22Rv1 (cell line): ENCODE results near the gene BTG1.

Experiments
- H3K27ac ChIP-seq: fragments of 450-650 bp; 2 replicates; pipeline ENCODE4 v1.5.1; 2017
- ZFX ChIP-seq: fragments of 450-650 bp; IDR thresholded peaks from 2 replicates; pipeline ENCODE4 v1.6.1; 2017; ENCODE audit warnings: antibody characterized with exemption, borderline replicate concordance
- TF ChIP-seq, protein P1 (sequence below): fragments of 450-650 bp; IDR thresholded peaks from 2 replicates; pipeline ENCODE4 v1.5.1; 2017; ENCODE audit warnings: mild to moderate bottlenecking

The BTG1 gene

DNA sequence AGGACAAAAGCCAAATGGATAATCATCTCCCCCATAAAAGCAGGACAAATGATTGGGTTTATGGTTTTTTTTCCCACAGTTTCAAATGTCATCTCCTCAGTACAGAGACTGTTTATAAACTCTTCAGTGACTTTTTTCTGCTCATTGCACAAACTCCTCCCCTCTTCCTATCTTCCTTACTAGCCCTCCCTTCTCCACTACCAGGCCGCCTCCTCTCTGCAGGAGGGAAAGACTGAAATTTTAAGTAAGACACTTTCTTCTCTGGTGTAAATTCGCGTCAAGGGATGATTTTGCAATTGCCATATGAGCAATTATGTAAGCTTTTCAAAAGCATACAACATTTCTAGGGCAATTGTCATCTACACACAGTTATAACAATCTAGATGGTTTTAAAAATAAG, 37.0 kb downstream of the BTG1 start:
- TF ChIP-seq, protein P1, sequence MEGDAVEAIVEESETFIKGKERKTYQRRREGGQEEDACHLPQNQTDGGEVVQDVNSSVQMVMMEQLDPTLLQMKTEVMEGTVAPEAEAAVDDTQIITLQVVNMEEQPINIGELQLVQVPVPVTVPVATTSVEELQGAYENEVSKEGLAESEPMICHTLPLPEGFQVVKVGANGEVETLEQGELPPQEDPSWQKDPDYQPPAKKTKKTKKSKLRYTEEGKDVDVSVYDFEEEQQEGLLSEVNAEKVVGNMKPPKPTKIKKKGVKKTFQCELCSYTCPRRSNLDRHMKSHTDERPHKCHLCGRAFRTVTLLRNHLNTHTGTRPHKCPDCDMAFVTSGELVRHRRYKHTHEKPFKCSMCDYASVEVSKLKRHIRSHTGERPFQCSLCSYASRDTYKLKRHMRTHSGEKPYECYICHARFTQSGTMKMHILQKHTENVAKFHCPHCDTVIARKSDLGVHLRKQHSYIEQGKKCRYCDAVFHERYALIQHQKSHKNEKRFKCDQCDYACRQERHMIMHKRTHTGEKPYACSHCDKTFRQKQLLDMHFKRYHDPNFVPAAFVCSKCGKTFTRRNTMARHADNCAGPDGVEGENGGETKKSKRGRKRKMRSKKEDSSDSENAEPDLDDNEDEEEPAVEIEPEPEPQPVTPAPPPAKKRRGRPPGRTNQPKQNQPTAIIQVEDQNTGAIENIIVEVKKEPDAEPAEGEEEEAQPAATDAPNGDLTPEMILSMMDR, result no peak
- no peak for TF ChIP-seq ZFX
- H3K27ac ChIP-seq, result no peak overlapping the region

DNA sequence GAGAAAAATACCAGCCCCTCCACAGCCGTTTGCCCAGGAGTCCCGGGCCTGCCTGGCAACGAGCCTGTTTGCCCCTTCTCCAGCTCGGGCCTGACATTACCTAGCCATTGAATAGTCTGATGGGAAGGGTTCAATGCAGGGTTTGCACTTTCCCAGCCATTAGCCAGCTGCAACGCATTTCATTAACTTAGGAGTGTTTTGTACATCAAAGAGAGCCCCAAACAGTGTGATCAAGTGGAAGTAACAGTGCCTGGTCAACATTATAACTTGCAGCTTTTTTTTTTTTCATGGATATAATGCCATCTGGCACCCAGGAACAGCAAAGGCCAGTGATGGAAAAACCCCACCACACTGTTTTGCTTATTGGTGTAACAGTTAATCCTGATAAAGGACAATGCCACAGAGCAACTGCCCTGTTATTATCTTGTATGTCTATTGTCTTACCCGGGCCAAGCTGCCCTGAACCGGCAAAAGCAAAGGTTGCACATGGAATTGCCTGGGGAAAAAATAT, 38.0 kb downstream of the BTG1 start:
- TF ChIP-seq, protein P1, result no peak
- TF ChIP-seq ZFX, result no peak
- peak overlapping the region; percentile 4; the same call in 1 of the 2 replicates for H3K27ac ChIP-seq

GRCh38 chr12:92107094-92107493, 38.6 kb downstream of the BTG1 start:
- H3K27ac ChIP-seq, result no peak overlapping the region
- TF ChIP-seq ZFX, result no peak
- TF ChIP-seq, protein P1, result no peak

DNA sequence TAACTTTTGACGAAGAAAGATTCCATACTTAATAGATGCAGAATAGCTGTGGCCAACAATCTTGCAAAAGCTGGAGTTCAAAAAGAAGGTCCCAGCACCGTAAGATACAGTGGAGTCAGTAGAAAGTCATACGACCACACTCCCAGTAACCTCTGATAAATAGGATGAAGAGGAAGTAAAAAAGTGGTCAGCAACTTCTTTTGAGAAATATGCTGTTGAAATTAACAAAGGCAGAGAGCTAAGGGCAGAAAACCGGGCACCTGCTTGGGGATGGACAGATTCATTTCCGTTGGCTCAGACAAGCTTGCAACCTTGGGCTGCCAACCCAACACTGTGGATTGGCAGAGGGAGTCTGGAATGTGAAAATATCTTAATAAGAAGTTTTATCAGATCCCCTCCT, 40.0 kb downstream of the BTG1 start:
- no peak overlapping the region for H3K27ac ChIP-seq

GRCh38 chr12:92105110-92105509, 40.5 kb downstream of the BTG1 start:
- no peak overlapping the region for H3K27ac ChIP-seq
- TF ChIP-seq, protein P1, result no peak
- TF ChIP-seq ZFX, result no peak

More for the DNA sequence above, 40.0 kb downstream of the BTG1 start:
- TF ChIP-seq, protein P1, result no peak
- TF ChIP-seq ZFX, result no peak

- TF ChIP-seq, protein P1, result no peak
- no peak for TF ChIP-seq ZFX
- no peak overlapping the region for H3K27ac ChIP-seq
These were observed 43.0 kb downstream of the BTG1 start for GRCh38 chr12:92102606-92103005.

DNA sequence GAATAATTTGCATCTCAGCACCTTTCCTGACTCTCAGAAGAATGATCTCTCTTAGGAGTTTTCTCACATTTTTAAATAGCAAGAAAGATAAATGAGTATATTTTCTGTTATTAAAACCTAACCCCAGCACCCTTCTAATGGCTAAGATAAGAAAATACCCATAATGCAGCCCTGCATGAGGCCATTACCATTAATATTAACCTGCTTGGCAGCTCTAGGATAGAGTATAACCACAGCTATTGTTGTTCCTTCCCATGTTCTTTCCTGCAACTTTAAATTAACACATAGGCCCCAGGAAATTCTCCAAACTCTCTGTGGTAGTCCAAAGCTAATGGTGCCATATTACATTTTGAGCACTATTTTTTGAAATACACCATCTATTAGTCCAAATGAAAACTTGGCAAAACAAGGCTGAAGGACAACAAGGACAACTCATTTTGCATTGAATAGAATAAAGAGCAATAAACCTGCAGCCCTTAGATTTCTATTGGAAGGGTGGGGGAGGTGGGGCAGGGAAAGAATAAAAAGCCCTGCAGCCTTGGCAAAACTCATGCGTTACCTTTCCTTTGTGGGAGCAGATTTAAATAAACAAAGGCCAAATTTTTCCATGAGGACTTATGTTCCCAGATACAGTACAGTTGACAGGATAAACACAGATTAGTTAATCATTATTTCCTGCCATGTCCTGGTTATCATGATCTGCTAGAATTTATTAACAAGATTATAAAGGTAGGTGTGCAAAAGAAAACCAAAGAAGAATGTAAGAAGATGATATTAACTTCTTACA, 46.9 kb downstream of the BTG1 start:
- H3K27ac ChIP-seq, result peak overlapping the region; percentile 66
- TF ChIP-seq, protein P1, result no peak
- no peak for TF ChIP-seq ZFX
